Hepatic stellate cell (primary cell): ENCODE data around the gene GPR22.
A peak's percentile ranks its signal among the peaks of the same experiment; 100 is the strongest.

Experiments used
- DNase-seq: peaks from one replicate; pipeline ENCODE4 v3.0.0; 2011; ENCODE audit warnings: low spot score

The GPR22 gene, protein sequence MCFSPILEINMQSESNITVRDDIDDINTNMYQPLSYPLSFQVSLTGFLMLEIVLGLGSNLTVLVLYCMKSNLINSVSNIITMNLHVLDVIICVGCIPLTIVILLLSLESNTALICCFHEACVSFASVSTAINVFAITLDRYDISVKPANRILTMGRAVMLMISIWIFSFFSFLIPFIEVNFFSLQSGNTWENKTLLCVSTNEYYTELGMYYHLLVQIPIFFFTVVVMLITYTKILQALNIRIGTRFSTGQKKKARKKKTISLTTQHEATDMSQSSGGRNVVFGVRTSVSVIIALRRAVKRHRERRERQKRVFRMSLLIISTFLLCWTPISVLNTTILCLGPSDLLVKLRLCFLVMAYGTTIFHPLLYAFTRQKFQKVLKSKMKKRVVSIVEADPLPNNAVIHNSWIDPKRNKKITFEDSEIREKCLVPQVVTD

GRCh38 chr7:107469929-107470328 is at the start of gene GPR22:
Gene GPR22, plus strand, starts transcription at chr7:107470057. Its CDS starts 4,004 bp downstream, at chr7:107474061.
- no peak for DNase-seq

DNA sequence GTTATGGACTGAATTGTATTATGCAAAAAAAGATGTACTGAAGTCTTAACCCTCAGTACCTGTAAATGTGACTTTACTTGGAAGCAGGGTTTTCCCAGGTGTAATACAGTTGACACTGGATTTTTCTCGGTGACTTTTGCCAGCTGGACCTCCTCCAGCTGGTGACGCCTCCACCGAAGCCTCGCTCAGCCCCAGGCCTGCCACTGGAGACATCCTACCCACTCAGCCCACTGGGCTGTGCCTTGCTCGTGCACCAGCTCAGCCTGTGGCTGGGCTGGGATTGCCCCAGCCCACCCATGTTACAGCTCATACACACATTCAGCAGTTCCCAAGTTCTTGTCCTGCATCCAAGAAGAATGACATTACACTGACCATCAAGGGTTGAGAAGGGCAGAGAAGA is 42.4 kb upstream of the GPR22 start:
- DNase-seq = no peak

GRCh38 chr7:107428642-107429041 is 41.2 kb upstream of the GPR22 start:
- DNase-seq = no peak

- no peak for DNase-seq
Observed at GRCh38 chr7:107430057-107430456, 39.8 kb upstream of the GPR22 start.

GRCh38 chr7:107432261-107432660 is 37.6 kb upstream of the GPR22 start:
- DNase-seq = no peak

- no peak for DNase-seq
Observed at GRCh38 chr7:107435749-107436148, 34.1 kb upstream of the GPR22 start.

DNA sequence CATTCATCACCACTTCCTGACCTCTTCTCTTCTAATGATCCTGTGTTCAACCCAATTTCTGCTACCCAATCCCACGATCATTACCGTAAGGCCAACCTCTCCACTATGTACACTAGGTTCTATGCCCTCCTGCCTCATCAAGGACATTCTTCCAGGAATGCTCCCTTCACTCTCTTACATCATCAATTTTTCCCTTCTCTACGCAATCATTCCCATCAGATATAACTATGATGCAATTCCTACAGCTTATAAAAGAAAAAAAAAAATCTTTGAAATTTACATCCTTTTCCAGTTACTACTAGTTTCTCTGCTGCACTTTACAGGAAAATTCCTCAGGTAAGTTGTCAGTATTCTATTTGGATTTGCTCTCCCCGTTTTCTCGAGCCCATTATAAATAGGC is 30.8 kb upstream of the GPR22 start:
- no peak for DNase-seq

DNA sequence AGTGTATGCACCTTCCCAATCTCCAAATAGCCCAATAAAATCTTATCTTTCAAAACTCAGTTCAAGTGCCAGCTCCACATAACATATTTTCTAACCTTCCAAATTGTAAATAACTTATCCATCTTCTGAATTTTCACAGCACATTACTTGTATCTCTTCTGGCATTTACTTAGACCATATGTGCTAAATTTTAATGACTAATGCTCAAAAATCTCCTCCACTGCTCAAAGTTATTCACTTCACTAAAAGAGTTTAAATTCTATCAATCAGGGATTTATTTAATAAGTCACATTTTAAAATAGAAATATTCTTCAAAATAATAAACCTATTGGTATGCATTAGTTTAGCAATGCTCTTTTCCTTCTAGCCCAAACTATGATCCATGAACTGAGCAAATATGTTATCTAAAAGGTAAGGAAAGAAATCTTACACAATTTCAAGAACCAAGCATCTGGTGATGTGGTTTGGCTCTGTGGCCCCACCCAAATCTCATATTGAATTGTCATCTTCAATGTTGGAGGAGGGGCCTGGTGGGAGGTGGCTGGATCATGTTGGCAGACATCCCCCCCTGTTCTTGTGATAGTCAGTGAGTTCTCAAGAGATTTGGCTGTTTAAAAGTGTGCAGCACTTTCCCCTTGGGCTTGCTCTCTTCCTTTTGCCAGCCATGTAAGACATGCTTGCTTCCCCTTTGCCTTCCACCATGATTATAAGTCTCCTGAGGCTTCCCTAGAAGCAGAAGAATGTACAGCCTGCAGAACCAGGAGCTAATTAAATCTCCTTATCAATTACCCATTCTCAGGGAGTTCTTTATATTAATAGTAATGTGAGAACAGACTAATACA is 28.1 kb upstream of the GPR22 start:
- peak; percentile 3 for DNase-seq

DNA sequence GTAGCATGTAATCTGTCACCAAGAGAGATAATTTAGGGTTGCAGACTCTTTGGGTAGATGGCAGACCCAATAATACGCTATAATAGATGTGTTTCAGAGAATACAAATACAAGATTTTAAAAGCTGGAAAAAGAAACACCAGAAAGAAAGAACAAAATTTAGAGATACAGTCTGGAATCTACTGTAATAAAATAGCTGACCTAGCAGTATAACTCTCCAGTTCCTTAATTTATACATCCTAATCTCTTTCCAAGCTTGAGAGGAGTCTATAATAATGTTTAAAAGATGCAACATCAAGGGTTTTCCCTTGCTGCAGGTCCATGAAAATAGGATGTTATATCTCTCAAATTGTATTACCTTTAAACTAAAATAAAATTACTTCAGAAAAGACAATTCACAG is 27.2 kb upstream of the GPR22 start:
- DNase-seq = no peak

DNA sequence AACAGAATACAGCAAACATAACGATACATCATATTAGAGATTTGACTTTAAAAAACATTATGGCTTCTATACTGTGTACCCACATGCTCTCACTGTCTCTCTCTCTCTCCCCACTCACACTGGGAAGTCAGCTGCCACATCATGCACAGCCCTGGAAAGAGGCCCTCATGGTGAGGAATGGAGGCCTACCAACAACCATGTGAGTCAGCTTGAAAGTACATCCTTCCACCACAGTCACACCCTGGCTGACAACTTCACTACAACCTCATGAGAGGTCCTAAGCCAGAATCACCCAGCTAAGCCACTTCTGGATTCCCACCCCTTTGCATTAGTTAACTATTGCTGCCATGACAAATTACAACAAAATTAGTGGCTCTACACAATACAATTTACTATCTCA is 23.3 kb upstream of the GPR22 start:
- DNase-seq = no peak

DNA sequence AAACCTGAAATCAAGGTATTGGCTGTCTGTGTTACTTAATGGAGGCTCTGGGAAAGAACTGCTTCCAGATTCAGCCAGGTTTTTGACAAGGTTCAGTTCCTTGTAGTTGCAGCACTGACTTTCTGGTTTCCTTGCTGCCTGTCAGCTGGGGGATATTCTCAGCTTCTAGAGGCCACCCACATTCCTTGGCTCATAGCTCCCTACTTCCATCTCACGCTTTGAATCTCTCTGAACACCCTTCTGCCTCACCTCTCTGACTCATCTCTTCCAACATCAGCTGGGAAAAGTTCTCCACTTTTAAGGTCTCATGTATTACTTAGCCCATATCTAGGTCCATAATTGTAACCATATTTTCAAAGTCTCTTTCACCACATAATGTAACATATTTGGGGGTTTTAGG is 22.9 kb upstream of the GPR22 start:
- no peak for DNase-seq

- DNase-seq = no peak
Observed at GRCh38 chr7:107450970-107451369, 18.9 kb upstream of the GPR22 start.

DNA sequence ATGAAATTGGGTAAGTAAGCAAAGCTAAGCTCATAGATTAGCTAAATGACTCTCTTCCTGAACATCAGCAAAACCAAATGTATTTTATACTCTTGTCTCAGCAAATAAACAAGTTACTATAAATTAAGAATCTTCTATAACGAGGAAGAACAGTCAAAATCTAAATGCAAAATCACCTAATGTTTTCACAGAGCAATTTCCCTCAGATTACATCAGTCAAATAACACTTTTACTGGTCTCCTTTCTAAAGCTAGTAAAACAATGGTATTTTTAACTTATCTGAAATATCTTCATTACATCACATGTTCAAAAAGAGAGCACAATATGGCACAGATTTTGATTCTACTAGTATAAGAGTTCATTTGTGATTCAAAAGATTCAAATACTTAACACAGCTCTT is 16.5 kb upstream of the GPR22 start:
- no peak for DNase-seq

GRCh38 chr7:107461938-107462533 is 7.8 kb upstream of the GPR22 start:
- no peak for DNase-seq

DNA sequence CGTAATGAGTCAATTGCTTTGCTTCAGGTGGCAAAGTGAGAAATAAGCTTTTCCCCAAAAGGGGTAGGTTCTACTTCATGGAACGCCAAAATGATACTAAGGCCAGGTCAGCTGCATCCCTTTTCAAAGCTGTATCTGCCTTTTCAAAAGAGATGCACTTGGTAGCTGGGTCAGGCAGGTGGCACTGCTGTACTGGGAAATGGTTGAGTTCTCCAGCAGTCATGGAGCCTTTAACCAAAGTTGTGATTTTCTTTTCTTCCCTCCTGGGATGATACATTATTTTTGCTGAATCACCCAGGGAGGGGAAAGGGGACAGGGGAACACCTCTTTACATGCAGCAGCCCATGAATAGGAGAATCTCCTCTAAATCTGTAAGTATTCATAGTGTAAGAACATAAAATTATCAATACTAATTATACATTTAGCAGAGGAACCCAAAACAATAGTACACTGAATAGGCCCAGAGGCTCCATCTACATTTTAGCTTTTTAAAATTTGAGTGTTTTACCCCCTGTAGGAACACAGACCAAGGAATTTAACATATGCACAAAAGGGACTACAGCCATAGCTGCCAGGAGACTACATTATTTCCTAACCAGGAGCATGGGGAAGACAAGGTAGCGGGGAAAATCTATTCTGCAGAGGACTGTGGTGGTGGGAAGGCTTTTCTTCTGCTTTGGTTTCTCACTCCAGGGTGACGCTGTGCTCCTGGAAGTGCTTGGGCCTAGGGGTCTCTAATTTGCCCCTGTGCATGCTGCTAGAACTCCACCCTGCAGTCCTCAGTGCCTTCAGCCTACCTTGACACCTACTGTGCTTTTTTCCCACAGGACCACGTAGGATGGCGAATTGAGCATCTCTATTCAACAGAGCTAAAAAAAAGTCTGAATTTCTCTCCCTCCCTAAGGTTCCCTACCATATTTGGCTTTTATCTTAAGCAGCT is 6.4 kb upstream of the GPR22 start:
- peak; percentile 24 for DNase-seq

DNA sequence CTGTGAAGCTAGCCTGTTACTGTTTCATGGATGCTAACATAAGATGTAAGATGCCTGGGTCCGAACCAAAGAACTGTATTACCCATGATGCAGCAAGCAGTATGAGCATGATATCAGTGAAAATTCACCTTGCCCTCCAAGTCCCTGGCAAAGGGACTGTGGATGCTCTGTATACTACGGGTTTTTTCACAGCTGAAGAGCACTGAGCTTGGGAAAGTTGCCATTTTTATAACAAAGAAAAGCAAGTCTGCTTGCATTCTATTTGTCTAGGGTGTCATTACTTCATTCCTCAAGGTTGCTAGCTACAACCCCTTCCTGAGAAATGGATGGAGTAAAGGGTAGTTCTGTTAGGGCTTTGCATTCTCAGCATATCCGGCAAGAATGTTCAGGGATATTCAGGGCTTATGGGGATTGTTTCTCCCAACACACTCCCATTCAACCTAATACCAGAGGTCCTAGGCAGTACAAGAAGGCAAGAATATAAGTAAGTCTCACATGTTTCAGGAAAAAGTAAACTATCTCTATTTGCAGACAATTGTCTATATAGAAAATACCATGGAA is 5.1 kb upstream of the GPR22 start:
- DNase-seq = no peak

- no peak for DNase-seq
Observed at GRCh38 chr7:107467972-107468371, 1.9 kb upstream of the GPR22 start.

DNA sequence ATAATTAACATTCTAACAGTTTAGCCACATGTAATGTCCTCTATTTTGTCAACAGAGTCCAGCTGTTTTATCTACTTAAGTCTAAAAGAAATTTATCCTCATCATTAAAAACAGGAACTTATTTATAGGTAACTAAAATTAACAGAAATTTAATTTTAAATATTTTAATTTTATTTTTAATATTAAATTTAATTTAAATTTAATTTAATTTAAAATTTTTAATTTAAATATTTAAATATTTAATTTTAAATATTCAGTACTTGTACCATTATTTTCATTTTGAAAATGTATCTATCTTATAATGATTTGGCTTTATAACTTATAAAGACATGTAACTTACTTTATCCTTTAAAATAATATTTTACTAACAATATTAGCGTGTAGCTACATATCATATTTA is 1.0 kb upstream of the GPR22 start:
- no peak for DNase-seq

- DNase-seq = no peak
Observed at GRCh38 chr7:107471292-107472070, 1.6 kb downstream of the GPR22 start.

DNA sequence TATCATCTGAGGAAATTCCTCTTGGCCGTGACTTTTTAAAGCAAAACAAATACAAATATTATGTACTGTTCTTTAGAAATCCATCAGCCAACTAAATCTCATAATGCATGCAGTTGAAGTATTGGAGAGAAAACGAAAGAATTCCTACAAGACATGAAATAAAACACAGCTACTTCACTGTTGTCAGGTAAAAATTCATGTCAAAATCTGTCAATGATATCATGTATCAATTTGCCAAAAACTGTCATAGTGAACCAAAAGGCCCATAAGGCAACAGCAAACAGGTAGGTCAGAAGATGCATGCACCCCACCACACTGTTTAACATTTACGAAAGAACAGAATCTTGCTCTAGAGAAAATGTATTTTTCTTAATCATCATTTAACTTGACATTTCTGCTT is 2.3 kb downstream of the GPR22 start:
- no peak for DNase-seq

- no peak for DNase-seq
Observed at GRCh38 chr7:107474104-107474521, 4.3 kb downstream of the GPR22 start.
